ENCODE measurements around the gene CSGALNACT2.

Gene CSGALNACT2

GRCh38 chr10:43153901-43154300, 15.7 kb downstream of the CSGALNACT2 start:
- Histone ChIP-seq H3K4me3 (IDR thresholded peaks at IDR 0.05; ENCODE audit: insufficient read depth, low read depth, low read length) (no peak overlapping the region), H3K4me1 (ENCODE audit: low read depth, poor library complexity, severe bottlenecking) (no peaks in the 10 kb centered on the region), H3K27me3 (ENCODE audit: insufficient read depth, low read depth) (no peaks in the 10 kb centered on the region), H3K36me3 (ENCODE audit: insufficient read depth) (no peaks in the 10 kb centered on the region), H3K79me2 (ENCODE audit: insufficient read depth, low read depth) (peaks cover 4% of the 10 kb centered on the region; the same call in 1 of the 2 replicates), H3K4me2 (no peak overlapping the region), H4K20me1 (ENCODE audit: insufficient read depth) (no peaks in the 10 kb centered on the region), H3K9ac (no peak overlapping the region), H2AFZ (ENCODE audit: low read depth) (no peak overlapping the region), H3K27ac (no peak overlapping the region)
- no peak for TF ChIP-seq CTCF (conservative IDR thresholded peaks at IDR 0.05; ENCODE audit: low read depth, low read length)

GRCh38 chr10:43155221-43155620, 17.0 kb downstream of the CSGALNACT2 start:
- Histone ChIP-seq H4K20me1 (ENCODE audit: insufficient read depth) (no peaks in the 10 kb centered on the region), H3K36me3 (ENCODE audit: insufficient read depth) (no peaks in the 10 kb centered on the region), H3K9ac (no peak overlapping the region), H3K27me3 (ENCODE audit: insufficient read depth, low read depth) (no peaks in the 10 kb centered on the region), H3K4me2 (no peak overlapping the region), H3K4me1 (ENCODE audit: low read depth, poor library complexity, severe bottlenecking) (no peaks in the 10 kb centered on the region), H3K4me3 (IDR thresholded peaks at IDR 0.05; ENCODE audit: insufficient read depth, low read depth, low read length) (no peak overlapping the region), H2AFZ (ENCODE audit: low read depth) (no peak overlapping the region), H3K79me2 (ENCODE audit: insufficient read depth, low read depth) (peaks cover 4% of the 10 kb centered on the region; the same call in 1 of the 2 replicates), H3K27ac (no peak overlapping the region)
- TF ChIP-seq CTCF (conservative IDR thresholded peaks at IDR 0.05; ENCODE audit: low read depth, low read length), result no peak

- H3K27me3 ChIP-seq (ENCODE audit: insufficient read depth, low read depth), result no peaks in the 10 kb centered on the region
- no peak overlapping the region for H3K9ac ChIP-seq
- no peak overlapping the region for H3K27ac ChIP-seq
- no peaks in the 10 kb centered on the region for H3K36me3 ChIP-seq (ENCODE audit: insufficient read depth)
- no peak overlapping the region for H3K4me2 ChIP-seq
- no peak for TF ChIP-seq CTCF (conservative IDR thresholded peaks at IDR 0.05; ENCODE audit: low read depth, low read length)
- H3K79me2 ChIP-seq (ENCODE audit: insufficient read depth, low read depth), result peaks cover 4% of the 10 kb centered on the region; the same call in 1 of the 2 replicates
- H4K20me1 ChIP-seq (ENCODE audit: insufficient read depth), result no peaks in the 10 kb centered on the region
- no peak overlapping the region for H2AFZ ChIP-seq (ENCODE audit: low read depth)
- no peaks in the 10 kb centered on the region for H3K4me1 ChIP-seq (ENCODE audit: low read depth, poor library complexity, severe bottlenecking)
- H3K4me3 ChIP-seq (IDR thresholded peaks at IDR 0.05; ENCODE audit: insufficient read depth, low read depth, low read length), result no peak overlapping the region
Measured at GRCh38 chr10:43155741-43156140, 17.5 kb downstream of the CSGALNACT2 start.

- H3K27me3 ChIP-seq (ENCODE audit: insufficient read depth, low read depth), result no peaks in the 10 kb centered on the region
- no peak overlapping the region for H3K9ac ChIP-seq
- no peaks in the 10 kb centered on the region for H3K4me1 ChIP-seq (ENCODE audit: low read depth, poor library complexity, severe bottlenecking)
- peaks cover under 1% of the 10 kb centered on the region; the same call in 1 of the 2 replicates for H3K79me2 ChIP-seq (ENCODE audit: insufficient read depth, low read depth)
- H3K27ac ChIP-seq, result no peak overlapping the region
- no peak for TF ChIP-seq CTCF (conservative IDR thresholded peaks at IDR 0.05; ENCODE audit: low read depth, low read length)
- no peak overlapping the region for H2AFZ ChIP-seq (ENCODE audit: low read depth)
- H3K4me2 ChIP-seq, result no peak overlapping the region
- H3K36me3 ChIP-seq (ENCODE audit: insufficient read depth), result no peaks in the 10 kb centered on the region
- no peaks in the 10 kb centered on the region for H4K20me1 ChIP-seq (ENCODE audit: insufficient read depth)
- no peak overlapping the region for H3K4me3 ChIP-seq (IDR thresholded peaks at IDR 0.05; ENCODE audit: insufficient read depth, low read depth, low read length)
Measured at GRCh38 chr10:43156590-43157341, 18.5 kb downstream of the CSGALNACT2 start.
